CD14-positive monocyte (primary cell): ENCODE data around the gene MSRB1. TPM values are rescaled to one million over a fixed set of nuclear protein-coding genes. Genes with fewer than 3 reads are reported as not detected.

Source experiments
- DNase-seq, 3 donors: peaks; one replicate each; pipeline ENCODE4 v3.0.0-alpha.2; 2011 to 2022
- H2AFZ ChIP-seq: 2 replicates; pipeline ENCODE4 v1.6.0; 2012; ENCODE audit warnings: mild to moderate bottlenecking, low read depth, low read length, inconsistent platforms; ENCODE audit not compliant: insufficient read depth, poor library complexity, severe bottlenecking
- H3K27ac ChIP-seq, 2 donors: 1 replicate in 1 of 2; 2 replicates in 1 of 2; pipeline ENCODE4 v1.5.1; 2012 to 2013; ENCODE audit warnings: low read length in 2 of 2, control low read depth in 1 of 2, inconsistent platforms in 1 of 2, low read depth in 1 of 2, mild to moderate bottlenecking in 1 of 2
- H3K27me3 ChIP-seq, 2 donors: one replicate each; pipeline versions ENCODE4 v1.6.0 to v1.6.1; 2011 to 2013; ENCODE audit warnings: low read length in 2 of 2; ENCODE audit not compliant: control insufficient read depth in 2 of 2, insufficient read depth in 2 of 2
- H3K36me3 ChIP-seq, 2 donors: replicated peaks in 1 of 2; 1 replicate in 1 of 2; 2 replicates in 1 of 2; pipeline versions ENCODE4 v1.5.1 to v1.6.1; 2012 to 2013; ENCODE audit warnings: low read length in 2 of 2, control low read depth in 1 of 2, inconsistent platforms in 1 of 2, mild to moderate bottlenecking in 1 of 2; ENCODE audit not compliant: insufficient read depth in 2 of 2, control insufficient read depth in 1 of 2
- H3K4me1 ChIP-seq, 2 donors: 1 replicate in 1 of 2; 2 replicates in 1 of 2; pipeline versions ENCODE4 v1.5.1 to v1.6.1; 2012 to 2013; ENCODE audit warnings: low read length in 2 of 2, control low read depth in 1 of 2, inconsistent platforms in 1 of 2, mild to moderate bottlenecking in 1 of 2, moderate library complexity in 1 of 2; ENCODE audit not compliant: insufficient read depth in 2 of 2, control insufficient read depth in 1 of 2
- H3K4me2 ChIP-seq: replicated peaks from 2 replicates; pipeline ENCODE3; 2012; ENCODE audit warnings: low read length, moderate library complexity, mild to moderate bottlenecking; ENCODE audit not compliant: poor library complexity, severe bottlenecking; ENCODE audit errors: extremely low read depth
- H3K4me3 ChIP-seq, 3 experiments: fragments of 200-600 bp in 1 of 3; sonication (generic) in 1 of 3; replicated peaks in 1 of 3; 1 replicate in 2 of 3; 2 replicates in 1 of 3; pipeline ENCODE4 v1.5.1; 2011 to 2013; ENCODE audit warnings: low read length in 3 of 3, mild to moderate bottlenecking in 3 of 3, control low read depth in 2 of 3, low read depth in 2 of 3, inconsistent platforms in 1 of 3, moderate library complexity in 1 of 3
- H3K79me2 ChIP-seq: 2 replicates; pipeline ENCODE4 v1.6.0; 2012; ENCODE audit warnings: mild to moderate bottlenecking, control low read depth, inconsistent platforms, low read length, moderate library complexity; ENCODE audit not compliant: insufficient read depth
- H3K9ac ChIP-seq: 2 replicates; pipeline ENCODE4 v1.6.0; 2017; ENCODE audit warnings: low read length, mild to moderate bottlenecking; ENCODE audit not compliant: insufficient read depth, poor library complexity, severe bottlenecking
- H3K9me3 ChIP-seq, 2 donors: replicated peaks in 1 of 2; 1 replicate in 1 of 2; 2 replicates in 1 of 2; pipeline versions ENCODE4 v1.5.1 to v1.6.1; 2012 to 2013; ENCODE audit warnings: low read length in 2 of 2, control low read depth in 1 of 2; ENCODE audit not compliant: control insufficient read depth in 1 of 2, insufficient read depth in 1 of 2
- H4K20me1 ChIP-seq: 2 replicates; pipeline ENCODE4 v1.6.0; 2012; ENCODE audit warnings: mild to moderate bottlenecking, low read length, control low read depth, moderate library complexity; ENCODE audit not compliant: insufficient read depth
- H3K27ac Mint-ChIP-seq, 7 donors: one replicate each; pipeline ENCODE4 v1.8.0; 2020; ENCODE audit warnings: mild to moderate bottlenecking in 7 of 7, mixed read lengths in 7 of 7, moderate library complexity in 6 of 7, inconsistent platforms in 2 of 7
- H3K27me3 Mint-ChIP-seq, 3 donors: one replicate each; pipeline ENCODE4 v1.8.0; 2021 to 2022; ENCODE audit warnings: low read depth in 3 of 3, mild to moderate bottlenecking in 3 of 3, mixed read lengths in 3 of 3, moderate library complexity in 3 of 3, inconsistent platforms in 1 of 3
- H3K36me3 Mint-ChIP-seq, 2 donors: one replicate each; pipeline ENCODE4 v1.8.0; 2020; ENCODE audit warnings: mixed read lengths in 2 of 2, inconsistent platforms in 1 of 2, mild to moderate bottlenecking in 1 of 2
- H3K4me1 Mint-ChIP-seq: one replicate; pipeline ENCODE4 v1.8.0; 2020; ENCODE audit warnings: mild to moderate bottlenecking, mixed read lengths
- H3K4me3 Mint-ChIP-seq, 2 donors: one replicate each; pipeline ENCODE4 v1.8.0; 2020; ENCODE audit warnings: mild to moderate bottlenecking in 2 of 2, mixed read lengths in 2 of 2, moderate library complexity in 1 of 2
- H3K9me3 Mint-ChIP-seq, 7 donors: one replicate each; pipeline ENCODE4 v1.8.0; 2020 to 2022; ENCODE audit warnings: mixed read lengths in 7 of 7, mild to moderate bottlenecking in 6 of 7, moderate library complexity in 6 of 7, inconsistent platforms in 2 of 7
- CTCF ChIP-seq: fragments of 200-600 bp; IDR thresholded peaks from one replicate; pipeline ENCODE4 v1.8.0; 2022; ENCODE audit warnings: antibody characterized with exemption, mild to moderate bottlenecking
- whole genome bisulfite sequencing: methylation state at CpG from one replicate; pipeline ENCODE4 v1.1.5; 2013; ENCODE audit warnings: missing lambda C conversion rate; ENCODE audit not compliant: insufficient coverage; 5-methylcytosine and 5-hydroxymethylcytosine counted together
- intact Hi-C, 2 donors: fragments of 100-400 bp; cut with micrococcal nuclease; formaldehyde crosslinking; loops; one replicate each; pipeline versions ENCODE4 v1.15.0 to v1.15.1; 2023
- polyA plus RNA-seq, 3 donors: library from polyadenylated mRNA; depleted of rRNA in 1 of 3; unstranded in 2 of 3; stranded (reverse) in 1 of 3; fragments of 300-500 nt in 2 of 3; fragments of >200 nt in 1 of 3; fragmentation: Illumina TruSeq in 2 of 3; gene quantifications; 1 replicate in 2 of 3; 2 replicates in 1 of 3; pipeline ENCODE4 v1.2.3, GENCODE V29; 2012 to 2021

The MSRB1 gene
- polyA plus RNA-seq, 3 donors, result 116 to 427 (median 416) TPM

GRCh38 chr16:1916640-1916990 lies 26.4 kb downstream of the MSRB1 start:
- Histone ChIP-seq H3K4me1 (no peaks in the 10 kb centered on the region), H3K9ac (no peak overlapping the region), H3K4me2 (no peak overlapping the region), H4K20me1 (no peaks in the 10 kb centered on the region), H3K9me3 (peaks cover 0 to 11% of the 10 kb centered on the region in 2 donors), H3K4me3 (no peak overlapping the region), H3K27ac (no peak overlapping the region), H3K27me3 (peaks cover 18 to 66% of the 10 kb centered on the region in 2 donors), H3K36me3 (no peaks in the 10 kb centered on the region), H3K79me2 (no peaks in the 10 kb centered on the region), H2AFZ (no peak overlapping the region)
- TF ChIP-seq CTCF, result no peak
- peak overlapping the region in 1 of 7 donors; percentile 63 for H3K27ac Mint-ChIP-seq
- DNase-seq, result no peak
- intact Hi-C loops, result no loop called here
- WGBS, result 9% methylated on average over 2 of the region's 5 CpGs
- peaks cover 0 to 11% (median 0%) of the 10 kb centered on the region in 7 donors for H3K9me3 Mint-ChIP-seq
- no peaks in the 10 kb centered on the region for H3K36me3 Mint-ChIP-seq
- peak overlapping the region in 1 of 2 donors; percentile 73 for H3K4me3 Mint-ChIP-seq
- peaks cover 59 to 81% (median 76%) of the 10 kb centered on the region in 3 donors for H3K27me3 Mint-ChIP-seq
- peaks cover 6% of the 10 kb centered on the region for H3K4me1 Mint-ChIP-seq

- TF ChIP-seq CTCF, result no peak
- no peak overlapping the region for H3K27ac ChIP-seq
- H3K4me3 Mint-ChIP-seq, result peak overlapping the region in 1 of 2 donors; percentile 73
- no peaks in the 10 kb centered on the region for H3K79me2 ChIP-seq
- WGBS, result 72% methylated on average over 24 of the region's 25 CpGs
- no peaks in the 10 kb centered on the region for H3K36me3 Mint-ChIP-seq
- no peak overlapping the region for H3K27ac Mint-ChIP-seq
- no peak for DNase-seq
- H3K4me2 ChIP-seq, result no peak overlapping the region
- H3K9me3 ChIP-seq, result peaks cover 0 to 11% of the 10 kb centered on the region in 2 donors
- H3K9me3 Mint-ChIP-seq, result peaks cover 0 to 9% (median 1%) of the 10 kb centered on the region in 7 donors
- H2AFZ ChIP-seq, result no peak overlapping the region
- H3K4me1 ChIP-seq, result no peaks in the 10 kb centered on the region
- intact Hi-C loops, result no loop called here
- H3K27me3 ChIP-seq, result peaks cover 15 to 60% of the 10 kb centered on the region in 2 donors
- peaks cover 5% of the 10 kb centered on the region for H3K4me1 Mint-ChIP-seq
- H3K4me3 ChIP-seq, result no peak overlapping the region
- no peak overlapping the region for H3K9ac ChIP-seq
- H3K27me3 Mint-ChIP-seq, result peaks cover 53 to 76% (median 69%) of the 10 kb centered on the region in 3 donors
- H4K20me1 ChIP-seq, result no peaks in the 10 kb centered on the region
- no peaks in the 10 kb centered on the region for H3K36me3 ChIP-seq
Measured at GRCh38 chr16:1915732-1916639, 27.0 kb downstream of the MSRB1 start.
